Ecto neural progenitor cell (in vitro differentiated cells): ENCODE results near the gene CRHR1.
"Not testable (repeated sequence)": the region's sequence is repeated elsewhere in the genome, so short reads cannot be mapped to it uniquely, and the experiment has no call there.

ENCODE experiments used
- DNase-seq: peaks from one replicate; pipeline ENCODE4 v3.0.0-alpha.2; 2018; ENCODE audit warnings: low spot score

The CRHR1 gene

DNA sequence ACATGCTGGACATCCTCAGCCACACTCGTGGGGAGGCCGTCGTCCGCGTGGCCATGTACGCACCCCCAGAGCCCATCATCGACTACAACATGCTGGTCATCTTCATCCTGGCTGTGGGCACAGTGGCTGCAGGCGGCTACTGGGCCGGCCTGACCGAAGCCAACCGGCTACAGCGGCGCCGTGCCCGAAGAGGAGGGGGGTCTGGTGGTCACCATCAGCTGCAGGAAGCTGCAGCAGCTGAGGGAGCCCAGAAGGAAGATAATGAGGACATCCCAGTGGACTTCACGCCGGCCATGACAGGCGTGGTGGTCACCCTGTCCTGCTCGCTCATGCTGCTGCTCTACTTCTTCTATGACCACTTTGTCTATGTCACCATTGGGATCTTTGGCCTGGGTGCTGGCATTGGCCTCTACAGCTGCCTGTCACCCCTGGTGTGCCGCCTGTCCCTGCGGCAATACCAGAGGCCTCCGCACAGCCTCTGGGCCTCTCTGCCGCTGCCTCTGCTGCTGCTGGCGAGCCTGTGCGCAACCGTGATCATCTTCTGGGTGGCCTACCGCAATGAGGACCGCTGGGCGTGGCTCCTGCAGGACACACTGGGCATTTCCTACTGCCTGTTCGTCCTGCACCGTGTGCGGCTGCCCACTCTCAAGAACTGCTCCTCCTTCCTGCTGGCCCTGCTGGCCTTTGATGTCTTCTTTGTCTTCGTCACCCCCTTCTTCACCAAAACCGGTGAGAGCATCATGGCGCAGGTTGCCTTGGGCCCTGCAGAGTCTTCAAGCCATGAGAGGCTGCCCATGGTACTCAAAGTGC, 61.5 kb downstream of the CRHR1 start:
- no peak for DNase-seq

DNA sequence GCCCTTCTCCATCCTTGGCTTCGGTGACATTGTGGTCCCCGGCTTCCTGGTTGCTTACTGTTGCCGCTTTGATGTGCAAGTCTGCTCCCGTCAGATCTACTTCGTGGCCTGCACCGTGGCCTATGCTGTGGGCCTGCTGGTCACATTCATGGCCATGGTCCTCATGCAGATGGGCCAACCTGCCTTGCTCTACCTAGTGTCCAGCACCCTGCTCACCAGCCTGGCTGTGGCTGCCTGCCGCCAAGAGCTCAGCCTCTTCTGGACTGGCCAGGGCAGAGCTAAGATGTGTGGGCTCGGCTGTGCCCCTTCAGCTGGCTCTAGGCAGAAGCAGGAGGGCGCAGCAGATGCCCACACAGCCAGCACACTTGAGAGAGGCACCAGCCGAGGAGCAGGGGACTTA, 62.1 kb downstream of the CRHR1 start:
- DNase-seq, result peak; percentile 45

DNA sequence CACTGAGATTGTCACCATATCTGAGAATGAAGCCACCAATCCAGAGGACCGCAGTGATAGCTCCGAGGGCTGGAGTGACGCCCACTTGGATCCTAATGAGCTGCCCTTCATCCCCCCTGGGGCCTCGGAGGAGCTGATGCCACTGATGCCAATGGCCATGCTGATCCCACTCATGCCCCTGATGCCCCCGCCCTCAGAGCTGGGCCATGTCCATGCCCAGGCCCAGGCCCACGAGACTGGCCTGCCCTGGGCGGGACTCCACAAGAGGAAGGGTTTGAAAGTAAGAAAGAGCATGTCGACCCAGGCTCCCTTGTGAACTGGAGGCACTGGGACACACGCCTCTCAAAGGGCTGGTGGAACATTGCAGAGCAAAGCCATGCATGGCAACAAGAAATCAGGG, 62.5 kb downstream of the CRHR1 start:
- DNase-seq, result no peak

DNA sequence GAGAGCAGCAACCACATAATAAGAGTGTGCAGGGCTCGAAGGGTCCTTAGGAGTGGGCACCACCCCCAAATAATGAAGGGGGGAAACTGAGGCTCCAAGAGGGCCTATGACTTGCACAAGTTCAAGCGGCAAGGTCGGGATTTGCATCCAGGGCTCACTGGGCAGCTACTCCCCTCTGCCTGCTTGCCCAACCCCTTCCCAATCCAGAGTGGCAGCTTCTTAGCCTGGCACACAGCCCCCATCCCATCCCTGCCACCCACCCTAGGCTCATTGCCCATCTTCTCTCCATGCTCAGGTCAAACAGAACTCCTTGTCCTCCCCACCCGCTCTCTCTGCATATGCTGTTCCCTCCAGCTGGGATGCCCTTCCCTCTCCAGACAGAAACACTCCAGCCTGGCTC, 63.0 kb downstream of the CRHR1 start:
- no peak for DNase-seq

- no peak for DNase-seq
Measured at GRCh38 chr17:45847747-45848146, 63.6 kb downstream of the CRHR1 start.

GRCh38 chr17:45848405-45848804, 64.3 kb downstream of the CRHR1 start:
- DNase-seq, result no peak

- no peak for DNase-seq
Measured at GRCh38 chr17:45848868-45849535, 64.9 kb downstream of the CRHR1 start.

- DNase-seq, result no peak
Measured at GRCh38 chr17:45849536-45849990, 65.4 kb downstream of the CRHR1 start.

DNA sequence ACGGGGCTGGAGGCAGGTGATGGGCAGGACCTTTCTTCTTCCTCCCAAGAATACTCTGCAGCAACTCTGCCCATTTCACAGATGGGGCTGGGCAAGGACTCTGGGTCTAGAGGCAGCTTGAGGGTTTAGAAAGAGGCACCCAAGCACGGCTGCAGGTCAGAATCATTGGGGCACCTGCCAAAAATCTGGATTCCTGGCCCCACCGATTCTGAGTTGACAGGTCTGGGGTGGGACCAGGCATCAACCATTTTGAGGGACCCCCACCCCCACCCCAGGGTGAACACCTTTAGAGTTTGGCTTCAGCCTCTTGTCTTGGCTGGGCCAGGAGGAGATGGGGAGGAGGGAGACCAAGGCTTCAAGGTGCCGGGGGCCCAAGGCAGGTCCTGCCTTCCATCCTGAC, 65.9 kb downstream of the CRHR1 start:
- DNase-seq, result no peak

- DNase-seq, result no peak
Measured at GRCh38 chr17:45850468-45850867, 66.3 kb downstream of the CRHR1 start.

DNA sequence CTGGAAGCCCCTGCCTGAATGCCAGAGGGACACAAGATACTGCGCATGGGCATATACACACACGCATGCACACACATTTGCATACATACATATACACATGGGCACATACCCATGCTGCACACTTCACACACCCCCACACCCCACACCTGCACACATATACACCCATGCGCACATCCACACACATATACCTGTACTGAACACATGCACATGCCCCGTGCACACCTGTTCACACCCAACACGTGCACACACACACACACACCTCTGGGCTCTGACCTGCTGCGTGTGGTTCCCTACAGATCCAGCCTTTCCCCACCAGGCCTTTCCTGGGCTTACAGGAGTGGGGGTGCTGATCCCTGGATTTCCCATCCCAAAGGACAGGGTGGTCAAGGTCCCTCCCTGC, 66.9 kb downstream of the CRHR1 start:
- DNase-seq, result no peak

DNA sequence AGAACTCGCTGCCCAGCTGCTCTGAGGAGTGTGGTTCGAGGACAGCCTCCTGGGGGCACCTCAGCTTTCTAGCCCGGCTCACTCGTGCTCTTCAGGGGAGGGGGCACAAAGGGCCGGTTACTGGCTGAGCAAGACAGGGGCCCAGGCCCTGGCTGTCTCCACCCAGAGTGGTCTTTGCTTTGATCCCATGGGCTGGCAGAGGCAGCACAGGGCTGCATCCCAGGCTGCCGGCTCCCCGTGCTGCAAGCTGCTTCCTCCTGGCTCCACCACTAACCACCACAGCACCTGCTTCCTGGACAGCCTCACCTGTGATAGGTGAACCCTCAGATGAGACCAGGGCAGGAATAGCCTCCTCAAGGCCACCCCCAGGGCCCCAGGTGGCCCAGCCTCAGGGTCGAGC, 67.3 kb downstream of the CRHR1 start:
- DNase-seq, result no peak

GRCh38 chr17:45851873-45852272, 67.8 kb downstream of the CRHR1 start:
- no peak for DNase-seq

DNA sequence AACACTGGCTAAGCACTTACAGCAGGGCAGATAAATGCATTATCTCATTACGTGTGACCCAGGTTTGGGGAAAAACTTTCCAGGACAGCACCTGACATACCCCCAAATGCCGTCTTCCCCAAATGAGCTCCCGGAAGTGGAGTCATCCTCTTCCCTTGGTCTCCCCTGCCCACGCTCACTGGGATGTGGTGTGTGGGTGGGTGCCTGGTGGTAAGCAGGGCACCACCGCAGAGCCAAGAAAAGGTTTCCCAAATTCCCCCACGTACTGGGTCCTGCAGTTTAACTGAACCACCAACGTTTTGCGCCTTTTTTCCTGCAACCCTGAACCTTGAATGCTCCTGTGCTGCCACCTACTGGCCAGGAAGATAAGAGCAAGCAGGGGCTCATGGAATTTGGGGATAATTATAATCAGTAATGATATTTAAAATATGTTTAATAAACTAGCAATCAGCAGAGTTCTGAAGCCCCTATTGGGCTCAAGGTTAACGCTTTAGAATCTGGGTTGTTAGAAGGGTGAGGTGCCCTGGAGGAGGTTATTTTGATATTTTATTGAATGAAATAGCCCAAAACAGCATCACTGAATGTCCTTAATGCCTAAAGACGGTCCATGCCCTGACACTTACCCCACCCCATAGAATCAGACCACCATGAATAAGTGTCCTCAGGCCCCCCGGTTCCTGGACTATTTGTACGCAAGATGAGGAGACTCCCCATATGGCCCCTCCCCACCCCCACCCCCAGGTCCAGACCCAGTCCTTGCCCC, 68.6 kb downstream of the CRHR1 start:
- DNase-seq, result peak; percentile 83

DNA sequence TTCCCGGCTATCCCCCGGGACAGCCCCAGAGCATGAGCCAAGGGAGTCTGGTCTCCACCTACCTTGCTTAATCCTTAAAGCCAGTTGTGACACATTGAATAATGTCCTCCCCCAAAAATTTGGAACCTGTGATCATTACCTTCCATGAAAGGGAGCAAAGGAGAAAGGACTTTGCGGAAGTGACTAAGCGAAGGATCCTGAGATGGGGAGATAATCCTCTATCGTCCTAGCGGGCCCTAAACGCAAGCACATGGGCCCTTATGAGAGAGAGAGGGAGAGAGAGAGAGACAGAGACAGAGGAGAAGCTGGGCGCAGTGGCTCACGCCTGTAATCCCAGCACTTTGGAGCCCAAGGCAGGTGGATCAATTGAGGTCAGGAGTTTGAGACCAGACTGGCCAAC, 70.1 kb downstream of the CRHR1 start:
- DNase-seq, result no peak

DNA sequence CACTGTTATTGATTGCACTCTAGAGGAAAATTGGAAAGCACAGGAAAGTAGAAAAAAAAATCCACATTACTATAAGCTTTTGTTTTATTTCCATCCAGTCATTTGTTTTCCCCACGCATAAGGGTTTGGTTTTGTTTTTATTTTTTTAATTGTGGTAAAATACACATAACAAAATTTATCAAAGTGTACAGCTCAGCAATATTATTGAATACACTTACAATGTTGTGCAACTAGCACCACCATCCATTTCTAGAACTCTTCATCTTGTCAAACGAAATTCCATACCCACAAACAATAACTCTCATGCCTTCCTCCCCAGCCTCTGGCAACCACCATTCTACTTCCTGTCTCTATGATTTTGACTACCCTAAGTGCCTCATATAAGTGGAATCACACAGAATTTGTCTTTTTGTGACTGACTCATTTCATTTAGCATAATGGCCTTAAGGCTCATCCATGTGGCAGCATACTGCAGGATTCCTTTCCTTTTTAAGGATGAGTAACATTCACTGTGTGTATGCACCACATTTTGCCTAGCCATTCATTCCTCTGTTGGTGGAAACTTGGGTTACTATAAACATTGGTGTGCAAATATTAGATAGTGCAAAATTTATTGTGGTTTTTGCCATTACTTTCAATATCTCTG, 71.7 kb downstream of the CRHR1 start:
- DNase-seq, result no peak

DNA sequence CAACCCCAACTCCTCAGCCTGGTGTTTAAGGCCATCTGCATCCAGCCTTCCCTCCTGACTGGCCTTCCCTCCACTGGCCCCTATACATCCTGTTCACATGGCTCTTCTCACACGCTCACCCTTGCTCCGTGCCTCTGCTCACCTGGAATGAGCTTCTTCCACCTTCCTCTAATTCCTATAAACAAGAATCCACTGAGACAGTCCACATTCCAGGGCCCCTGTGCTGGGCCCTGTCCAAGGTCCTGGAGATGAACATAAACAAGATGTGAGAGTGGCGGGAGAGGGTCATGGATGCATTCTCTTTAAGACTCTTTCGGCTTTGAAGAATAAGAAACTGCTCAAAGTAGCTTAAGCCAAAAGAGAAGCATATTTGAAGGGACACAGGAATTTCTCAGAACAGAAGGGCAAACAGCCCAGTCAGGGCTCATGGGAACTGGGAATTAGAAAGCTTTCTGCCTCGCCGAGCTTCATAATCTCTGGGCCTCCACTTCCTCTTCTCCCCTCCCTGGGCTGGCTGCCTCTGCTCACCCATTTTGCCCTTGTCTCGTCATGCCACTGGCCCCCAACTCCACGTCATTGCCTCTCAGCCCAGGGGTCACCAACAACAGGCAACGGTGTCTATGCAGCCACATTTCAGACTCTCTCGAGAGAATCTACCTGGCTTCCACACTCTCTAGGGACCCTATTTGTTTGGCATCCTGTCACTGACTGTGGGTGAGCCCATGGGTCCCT, 74.0 kb downstream of the CRHR1 start:
- DNase-seq, result peak; percentile 79

- no peak for DNase-seq
Measured at GRCh38 chr17:45861165-45861564, 77.0 kb downstream of the CRHR1 start.

DNA sequence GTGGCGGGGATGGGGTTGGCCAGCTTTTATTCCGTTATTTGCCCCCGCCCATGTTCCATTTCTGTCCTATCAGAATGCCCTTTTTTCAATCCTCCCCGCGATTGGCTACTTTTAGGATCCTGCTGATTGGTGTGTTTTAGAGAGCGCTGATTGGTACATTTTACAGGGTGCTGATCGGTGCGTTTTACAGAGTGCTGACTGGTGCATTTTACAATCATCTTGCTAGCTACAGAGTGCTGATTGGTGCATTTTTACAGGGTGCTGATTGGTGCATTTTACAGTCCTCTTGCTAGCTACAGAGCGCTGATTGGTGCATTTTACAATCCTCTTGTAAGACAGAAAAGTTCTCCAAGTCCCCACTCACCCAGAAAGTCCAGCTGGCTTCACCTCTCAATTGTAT, 78.0 kb downstream of the CRHR1 start:
- DNase-seq, result not testable (repeated sequence)

DNA sequence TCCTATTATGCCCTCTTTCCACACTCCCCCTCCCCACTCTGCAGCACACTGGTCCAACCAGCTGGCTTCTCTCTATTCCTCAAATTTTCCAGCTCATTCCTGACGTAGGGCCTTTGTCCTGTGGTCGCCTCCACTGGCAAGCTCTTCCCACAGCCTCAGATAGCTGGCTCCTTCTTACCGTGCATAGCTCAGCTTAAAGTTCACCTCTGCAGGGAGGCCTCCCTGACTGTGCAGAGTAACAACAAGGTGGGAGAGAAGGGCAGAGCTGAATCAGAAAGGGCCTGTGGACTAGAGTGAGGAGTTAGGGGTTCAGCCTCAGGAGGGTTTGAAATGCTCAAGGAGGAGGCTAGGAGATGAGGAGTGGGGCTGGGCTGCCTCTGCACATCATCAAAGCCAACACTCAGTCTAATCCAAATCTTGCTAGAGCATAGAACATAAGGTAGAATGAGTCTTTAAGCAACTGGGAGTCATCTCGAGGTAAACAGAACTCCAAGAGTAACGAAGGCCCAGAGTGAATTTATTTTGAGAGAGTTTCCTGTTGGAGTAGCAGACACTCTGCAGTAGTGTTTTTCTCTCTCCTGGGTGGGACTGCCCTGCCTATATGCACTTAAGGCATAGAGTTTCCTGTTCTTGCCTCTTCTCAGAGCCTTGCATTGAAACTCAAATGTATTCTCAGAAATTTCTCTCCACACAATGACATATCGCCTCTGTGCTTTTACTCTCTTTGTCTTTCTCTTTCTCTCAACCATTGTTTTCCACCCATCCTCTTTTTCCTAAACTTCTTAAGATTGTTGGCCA, 79.9 kb downstream of the CRHR1 start:
- no peak for DNase-seq

DNA sequence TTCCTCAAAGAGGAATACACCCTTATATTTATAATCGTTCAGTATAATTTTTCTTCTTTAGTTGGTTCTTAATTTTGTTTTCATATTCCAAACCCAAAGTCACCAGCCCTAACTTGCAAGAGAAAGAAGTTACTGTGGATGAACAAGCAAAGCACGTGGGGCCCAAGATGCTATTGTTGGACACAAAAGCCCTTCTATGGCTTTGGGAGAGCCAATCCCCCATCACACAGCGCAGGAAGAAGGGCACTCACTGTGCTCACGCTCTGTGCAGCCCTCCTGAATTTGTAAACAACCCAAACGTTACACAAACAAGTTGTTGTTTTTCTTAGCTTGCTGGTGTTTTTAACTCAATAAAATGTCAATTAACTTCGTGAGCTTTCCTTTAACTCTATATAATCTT, 83.1 kb downstream of the CRHR1 start:
- no peak for DNase-seq
